PFSK-1 (cell line): Measurements from ENCODE around the gene MMEL1.

Experiments used
- FOXP2 ChIP-seq: optimal IDR thresholded peaks from 2 replicates; pipeline ENCODE3; 2011; ENCODE audit warnings: borderline replicate concordance, control low read depth, inconsistent platforms; ENCODE audit not compliant: insufficient read depth; ENCODE audit errors: extremely low read length, extremely low read depth
- POLR2AphosphoS5 ChIP-seq: IDR thresholded peaks from 2 replicates; pipeline ENCODE4 v1.6.1; 2012; ENCODE audit warnings: low read depth, mild to moderate bottlenecking, control low read depth, low read length, moderate library complexity
- SIN3A ChIP-seq: IDR thresholded peaks from 2 replicates; pipeline ENCODE4 v1.6.1; 2012; ENCODE audit warnings: mild to moderate bottlenecking, low read length, moderate library complexity, borderline replicate concordance; ENCODE audit not compliant: insufficient read depth
- TAF1 ChIP-seq: IDR thresholded peaks from 2 replicates; pipeline ENCODE4 v1.6.1; 2012; ENCODE audit warnings: low read length, control low read depth, borderline replicate concordance; ENCODE audit not compliant: insufficient read depth
- TF ChIP-seq, protein P1 (sequence below), 2 experiments: IDR thresholded peaks; 2 replicates each; pipeline versions ENCODE4 v1.6.1 to v1.8.0; 2011 to 2012; ENCODE audit warnings: low read depth in 2 of 2, low read length in 2 of 2, control low read depth in 1 of 2, inconsistent platforms in 1 of 2, mild to moderate bottlenecking in 1 of 2, moderate library complexity in 1 of 2; ENCODE audit not compliant: insufficient read depth in 1 of 2

Gene MMEL1

DNA sequence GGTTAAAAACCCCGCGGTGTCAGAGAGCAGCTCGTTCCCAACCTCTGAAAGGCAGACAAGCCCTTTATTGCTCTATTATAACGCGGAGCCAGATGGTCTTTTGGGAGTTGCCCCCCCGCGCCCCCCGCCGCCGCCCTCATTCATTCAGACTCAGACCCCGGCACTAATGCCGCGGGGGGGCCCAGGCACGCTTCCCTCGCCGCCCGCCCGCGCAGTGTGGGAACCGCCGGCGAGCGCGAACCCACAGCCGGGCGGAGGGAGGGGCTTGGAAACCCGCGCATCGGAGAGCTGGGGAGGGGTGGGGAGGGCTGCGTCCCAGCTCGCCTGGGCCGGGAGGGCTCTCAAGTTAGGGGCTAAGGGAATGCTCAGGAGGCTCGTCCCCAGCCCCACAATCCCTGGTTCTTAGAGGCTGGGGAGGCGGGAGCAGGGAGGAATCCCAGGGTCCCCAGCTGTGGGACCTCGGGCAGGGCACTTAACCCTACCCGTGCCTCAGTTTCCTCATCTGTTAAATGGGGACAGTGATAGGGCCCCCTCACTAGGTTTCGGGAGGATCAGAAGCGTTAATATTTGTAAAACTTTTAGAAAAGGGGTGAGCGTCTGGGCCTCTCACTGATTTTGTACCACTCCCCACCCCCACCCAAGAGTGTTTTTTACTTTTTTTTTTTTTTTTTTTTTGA is 91.9 kb downstream of the MMEL1 start:
- TF ChIP-seq FOXP2 (no peak), POLR2AphosphoS5 (no peak), SIN3A (no peak), TAF1 (no peak)
- TF ChIP-seq, protein P1, sequence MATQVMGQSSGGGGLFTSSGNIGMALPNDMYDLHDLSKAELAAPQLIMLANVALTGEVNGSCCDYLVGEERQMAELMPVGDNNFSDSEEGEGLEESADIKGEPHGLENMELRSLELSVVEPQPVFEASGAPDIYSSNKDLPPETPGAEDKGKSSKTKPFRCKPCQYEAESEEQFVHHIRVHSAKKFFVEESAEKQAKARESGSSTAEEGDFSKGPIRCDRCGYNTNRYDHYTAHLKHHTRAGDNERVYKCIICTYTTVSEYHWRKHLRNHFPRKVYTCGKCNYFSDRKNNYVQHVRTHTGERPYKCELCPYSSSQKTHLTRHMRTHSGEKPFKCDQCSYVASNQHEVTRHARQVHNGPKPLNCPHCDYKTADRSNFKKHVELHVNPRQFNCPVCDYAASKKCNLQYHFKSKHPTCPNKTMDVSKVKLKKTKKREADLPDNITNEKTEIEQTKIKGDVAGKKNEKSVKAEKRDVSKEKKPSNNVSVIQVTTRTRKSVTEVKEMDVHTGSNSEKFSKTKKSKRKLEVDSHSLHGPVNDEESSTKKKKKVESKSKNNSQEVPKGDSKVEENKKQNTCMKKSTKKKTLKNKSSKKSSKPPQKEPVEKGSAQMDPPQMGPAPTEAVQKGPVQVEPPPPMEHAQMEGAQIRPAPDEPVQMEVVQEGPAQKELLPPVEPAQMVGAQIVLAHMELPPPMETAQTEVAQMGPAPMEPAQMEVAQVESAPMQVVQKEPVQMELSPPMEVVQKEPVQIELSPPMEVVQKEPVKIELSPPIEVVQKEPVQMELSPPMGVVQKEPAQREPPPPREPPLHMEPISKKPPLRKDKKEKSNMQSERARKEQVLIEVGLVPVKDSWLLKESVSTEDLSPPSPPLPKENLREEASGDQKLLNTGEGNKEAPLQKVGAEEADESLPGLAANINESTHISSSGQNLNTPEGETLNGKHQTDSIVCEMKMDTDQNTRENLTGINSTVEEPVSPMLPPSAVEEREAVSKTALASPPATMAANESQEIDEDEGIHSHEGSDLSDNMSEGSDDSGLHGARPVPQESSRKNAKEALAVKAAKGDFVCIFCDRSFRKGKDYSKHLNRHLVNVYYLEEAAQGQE (IDR thresholded peaks at IDR 0.05; ENCODE audit: insufficient read depth in 1 of 2, low read depth in 2 of 2, low read length in 2 of 2), result no peak
